ENCODE measurements around the gene GALNT5.
"Not testable (repeated sequence)": the region's sequence is repeated elsewhere in the genome, so short reads cannot be mapped to it uniquely, and the experiment has no call there.

The GALNT5 gene

DNA sequence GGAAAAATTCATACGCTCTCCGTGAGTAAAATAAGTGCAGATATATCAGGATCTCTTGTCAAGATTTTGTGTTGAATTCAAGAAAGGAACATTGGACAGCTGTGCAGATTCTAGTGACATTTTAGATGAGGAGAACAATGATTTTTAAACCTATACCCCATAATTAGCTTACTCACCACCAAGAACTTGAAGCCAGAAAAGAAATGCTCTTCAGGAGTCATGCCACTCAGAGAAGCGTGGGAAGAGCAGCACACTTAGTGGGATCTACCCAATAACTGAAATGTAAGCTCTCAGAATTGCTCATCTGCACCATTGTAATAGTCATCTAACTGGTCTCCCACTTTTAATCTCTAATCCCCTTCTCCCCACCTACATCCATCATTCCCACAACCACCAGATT, 77.3 kb downstream of the GALNT5 start:
- H3K36me3 ChIP-seq, result no peaks in the 10 kb centered on the region
- intact Hi-C loops (cut with DNase I; ENCODE audit: low total_unique reads), result loop anchor here (10.0 kb wide), 1 partner anchor 160 kb away; no protein-coding TSS in a partner anchor
- no peak for DNase-seq
- H3K27ac ChIP-seq, result no peak overlapping the region
- no peaks in the 10 kb centered on the region for H3K9me3 ChIP-seq
- peaks cover 0 to 4% (median 0%) of the 10 kb centered on the region in 4 donors for H3K4me1 ChIP-seq
- H3K27me3 ChIP-seq, result no peaks in the 10 kb centered on the region
- H3K4me3 ChIP-seq, result no peak overlapping the region
- TF ChIP-seq, protein P1, sequence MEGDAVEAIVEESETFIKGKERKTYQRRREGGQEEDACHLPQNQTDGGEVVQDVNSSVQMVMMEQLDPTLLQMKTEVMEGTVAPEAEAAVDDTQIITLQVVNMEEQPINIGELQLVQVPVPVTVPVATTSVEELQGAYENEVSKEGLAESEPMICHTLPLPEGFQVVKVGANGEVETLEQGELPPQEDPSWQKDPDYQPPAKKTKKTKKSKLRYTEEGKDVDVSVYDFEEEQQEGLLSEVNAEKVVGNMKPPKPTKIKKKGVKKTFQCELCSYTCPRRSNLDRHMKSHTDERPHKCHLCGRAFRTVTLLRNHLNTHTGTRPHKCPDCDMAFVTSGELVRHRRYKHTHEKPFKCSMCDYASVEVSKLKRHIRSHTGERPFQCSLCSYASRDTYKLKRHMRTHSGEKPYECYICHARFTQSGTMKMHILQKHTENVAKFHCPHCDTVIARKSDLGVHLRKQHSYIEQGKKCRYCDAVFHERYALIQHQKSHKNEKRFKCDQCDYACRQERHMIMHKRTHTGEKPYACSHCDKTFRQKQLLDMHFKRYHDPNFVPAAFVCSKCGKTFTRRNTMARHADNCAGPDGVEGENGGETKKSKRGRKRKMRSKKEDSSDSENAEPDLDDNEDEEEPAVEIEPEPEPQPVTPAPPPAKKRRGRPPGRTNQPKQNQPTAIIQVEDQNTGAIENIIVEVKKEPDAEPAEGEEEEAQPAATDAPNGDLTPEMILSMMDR (IDR thresholded peaks at IDR 0.05), result no peak

DNA sequence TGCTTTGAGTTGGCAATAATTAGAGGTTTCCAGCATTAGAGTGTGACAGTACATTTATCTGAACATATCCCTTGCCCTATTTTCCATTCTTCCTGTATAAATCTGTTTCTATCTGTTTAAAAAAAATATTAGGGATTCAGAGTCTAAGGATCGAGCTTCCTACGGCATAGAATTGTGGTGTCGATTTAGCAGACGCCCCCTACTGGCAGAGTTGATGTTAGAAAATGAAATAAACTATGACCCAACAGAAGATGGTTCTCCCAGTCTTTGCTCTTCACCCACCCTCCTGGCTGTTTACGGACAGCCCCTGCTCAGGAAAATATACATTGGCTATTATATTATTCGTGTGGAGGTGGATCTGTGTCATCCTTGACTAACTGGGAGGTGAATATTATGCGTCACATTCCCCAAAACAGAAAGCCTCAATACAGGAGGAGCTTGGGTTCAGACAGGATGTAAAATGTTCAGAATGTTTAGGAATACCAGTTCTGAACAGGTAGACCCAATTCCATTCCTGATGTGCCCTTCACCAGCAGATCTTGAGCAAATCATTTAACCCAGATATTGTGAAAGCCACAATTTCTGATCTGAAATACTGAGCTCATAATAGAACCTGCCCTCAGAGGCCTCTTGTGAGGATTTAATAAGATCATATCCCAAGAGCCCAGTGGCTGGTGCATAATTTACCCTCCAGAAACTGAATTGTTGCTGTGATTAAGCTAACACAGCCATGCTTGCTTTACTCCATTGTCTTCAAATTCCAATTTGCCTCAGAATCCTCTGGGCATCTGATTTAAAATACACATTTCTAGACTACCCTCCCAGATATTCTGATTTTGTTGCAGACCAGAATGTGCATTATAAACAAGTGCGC, 78.9 kb downstream of the GALNT5 start:
- Histone ChIP-seq H3K4me3 (no peak overlapping the region), H3K4me1 (peaks cover 0 to 8% (median 0%) of the 10 kb centered on the region in 4 donors), H3K27me3 (no peaks in the 10 kb centered on the region), H3K36me3 (no peaks in the 10 kb centered on the region), H3K9me3 (no peaks in the 10 kb centered on the region), H3K27ac (no peak overlapping the region)
- intact Hi-C loops (cut with DNase I; ENCODE audit: low total_unique reads), result loop anchor here (10.0 kb wide), 1 partner anchor 158 kb away; no protein-coding TSS in a partner anchor
- TF ChIP-seq, protein P1 (IDR thresholded peaks at IDR 0.05), result peak; percentile 40 to 52
- peak in 1 of 2 donors; percentile 23 for DNase-seq

DNA sequence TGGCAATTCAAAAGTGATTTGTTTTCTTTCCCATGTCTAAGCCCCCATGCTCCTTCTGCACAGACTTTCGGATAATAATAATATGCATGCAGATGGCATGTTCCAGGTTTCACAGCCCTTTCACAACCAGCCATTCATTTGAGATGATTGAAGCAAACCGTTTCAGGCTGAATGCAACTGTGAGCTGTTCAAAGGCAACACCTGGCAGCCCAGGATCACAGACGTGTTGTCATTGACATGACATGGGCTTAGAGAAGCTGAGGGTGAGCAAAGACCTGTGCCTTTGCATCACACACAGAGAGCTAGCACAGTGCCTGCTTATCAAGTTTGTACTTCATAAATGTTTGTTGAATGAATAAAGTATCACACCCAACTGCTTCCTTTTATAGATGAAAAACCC, 80.5 kb downstream of the GALNT5 start:
- no peak for DNase-seq
- intact Hi-C loops (cut with DNase I; ENCODE audit: low total_unique reads), result loop anchor here (10.0 kb wide), 1 partner anchor 157 kb away; no protein-coding TSS in a partner anchor
- TF ChIP-seq, protein P1 (IDR thresholded peaks at IDR 0.05), result no peak
- peaks cover 0 to 8% (median 0%) of the 10 kb centered on the region in 4 donors for H3K4me1 ChIP-seq
- H3K27ac ChIP-seq, result no peak overlapping the region
- H3K4me3 ChIP-seq, result no peak overlapping the region
- no peaks in the 10 kb centered on the region for H3K36me3 ChIP-seq
- H3K9me3 ChIP-seq, result no peaks in the 10 kb centered on the region
- no peaks in the 10 kb centered on the region for H3K27me3 ChIP-seq

DNA sequence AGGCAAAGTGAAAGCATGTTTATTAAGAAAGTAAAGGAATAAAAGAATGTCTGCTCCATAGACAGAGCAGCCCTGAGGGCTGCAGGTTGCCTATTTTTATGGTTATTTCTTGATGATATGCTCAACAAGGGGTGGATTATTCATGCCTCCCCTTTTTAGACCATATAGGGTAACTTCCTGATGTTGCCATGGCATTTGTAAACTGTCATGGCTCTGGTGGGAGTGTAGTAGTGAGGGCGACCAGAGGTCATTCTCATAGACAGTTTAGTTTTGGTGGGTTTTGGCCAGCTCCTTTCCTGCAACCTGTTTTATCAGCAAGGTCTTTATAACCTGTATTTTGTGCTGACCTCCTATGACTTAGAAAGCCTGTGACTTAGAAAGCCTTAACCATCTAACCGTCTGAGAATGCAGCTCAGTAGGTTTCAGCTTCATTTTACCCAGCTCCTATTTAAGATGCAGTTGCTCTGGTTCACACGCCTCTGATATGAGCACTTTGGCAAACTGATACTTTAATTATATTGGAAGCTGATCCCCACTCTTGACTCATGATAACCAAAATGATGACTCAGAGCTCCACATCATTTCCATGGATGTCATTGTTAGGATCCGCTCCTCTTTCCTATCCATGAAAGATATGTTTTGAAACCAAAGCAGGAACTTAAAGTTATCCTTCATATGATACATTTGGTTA, 82.6 kb downstream of the GALNT5 start:
- Histone ChIP-seq H3K27me3 (no peaks in the 10 kb centered on the region), H3K4me3 (no peak overlapping the region), H3K4me1 (peaks cover 0 to 8% (median 0%) of the 10 kb centered on the region in 4 donors), H3K9me3 (peaks cover 0 to 8% (median 0%) of the 10 kb centered on the region in 3 donors), H3K36me3 (no peaks in the 10 kb centered on the region), H3K27ac (no peak overlapping the region)
- intact Hi-C loops (cut with DNase I; ENCODE audit: low total_unique reads), result loop anchor here (10.0 kb wide), 1 partner anchor 155 kb away; no protein-coding TSS in a partner anchor
- DNase-seq, result no peak
- TF ChIP-seq, protein P1 (IDR thresholded peaks at IDR 0.05), result no peak

DNA sequence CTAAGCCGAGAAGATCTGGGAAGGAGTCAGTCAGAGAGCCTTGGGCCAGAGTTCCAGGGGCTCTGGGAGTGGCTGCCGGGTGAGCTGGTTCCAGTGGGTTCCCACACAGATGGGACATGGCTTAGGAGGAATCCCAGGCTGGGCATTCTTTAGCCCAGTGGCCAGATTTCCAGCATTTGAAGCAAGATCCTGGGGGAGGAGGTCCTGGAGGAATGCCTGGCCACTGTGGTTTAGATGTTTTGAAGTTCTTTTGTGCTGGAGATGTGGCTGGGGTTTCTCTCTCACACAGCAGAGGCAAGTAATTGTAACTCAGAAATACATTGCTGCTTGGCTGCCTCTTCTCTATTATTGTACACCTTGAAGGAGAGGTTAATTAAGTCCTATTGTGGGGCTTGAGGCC, 83.9 kb downstream of the GALNT5 start:
- H3K27me3 ChIP-seq; H3K4me1 ChIP-seq; intact Hi-C loops (cut with DNase I; ENCODE audit: low total_unique reads); H3K4me3 ChIP-seq; H3K9me3 ChIP-seq; DNase-seq; H3K27ac ChIP-seq; H3K36me3 ChIP-seq: not testable (repeated sequence)

Measured in tibial artery (tissue), 4 donors.